HEK293 (cell line): ENCODE measurements around the gene LRIG3.

Experiments
- CTCF ChIA-PET: fragments of 350-600 bp; formaldehyde crosslinking; extraction: SDS; loops from one replicate; lab custom pipeline; 2021; ENCODE audit warnings: antibody characterized with exemption; lab: Yijun Ruan, JAX
- POLR2A ChIA-PET: fragments of 300-600 bp; formaldehyde crosslinking; extraction: SDS; loops from one replicate; lab custom pipeline; 2020; ENCODE audit warnings: antibody characterized with exemption, inconsistent platforms; lab: Yijun Ruan, JAX
- H3K27ac ChIP-seq: fragments of 200-500 bp; sonication (Bioruptor generic); 2 replicates; pipeline ENCODE4 v1.5.1; 2014; ENCODE audit warnings: low read depth, low read length, control low read depth, inconsistent platforms; ENCODE audit errors: extremely low read depth
- H3K36me3 ChIP-seq, 2 experiments: fragments of 200-500 bp in 1 of 2; sonication (Bioruptor generic) in 1 of 2; 1 replicate in 1 of 2; 2 replicates in 1 of 2; pipeline ENCODE4 v1.5.1; 2014 to 2017; ENCODE audit warnings: inconsistent platforms in 2 of 2, low read length in 2 of 2; ENCODE audit not compliant: control insufficient read depth in 2 of 2, insufficient read depth in 1 of 2
- H3K4me1 ChIP-seq: fragments of 200-500 bp; sonication (Bioruptor generic); 2 replicates; pipeline ENCODE4 v1.5.1; 2014; ENCODE audit warnings: mild to moderate bottlenecking, low read length, inconsistent platforms; ENCODE audit not compliant: control insufficient read depth, insufficient read depth
- H3K4me3 ChIP-seq: 2 replicates; pipeline ENCODE4 v1.5.1; 2011; ENCODE audit warnings: low read depth, mild to moderate bottlenecking, control low read depth, low read length, moderate library complexity
- H3K9me3 ChIP-seq: fragments of 200-500 bp; sonication (Bioruptor generic); 2 replicates; pipeline ENCODE4 v1.5.1; 2014; ENCODE audit warnings: low read depth, low read length, inconsistent platforms; ENCODE audit not compliant: control insufficient read depth, insufficient read depth
- ATF2 ChIP-seq: fragments of 450-650 bp; formaldehyde crosslinking; IDR thresholded peaks from 2 replicates; pipeline ENCODE4 v1.5.1; 2016; ENCODE audit warnings: missing biosample characterization, missing genetic modification characterization, low read depth
- BCL11B ChIP-seq: fragments of 450-650 bp; formaldehyde crosslinking; IDR thresholded peaks from 2 replicates; pipeline ENCODE4 v1.5.1; 2016; ENCODE audit warnings: low read depth, missing biosample characterization, missing genetic modification characterization
- HIC1 ChIP-seq: fragments of 450-650 bp; formaldehyde crosslinking; IDR thresholded peaks from 2 replicates; pipeline ENCODE4 v1.5.1; 2016; ENCODE audit warnings: missing biosample characterization, missing genetic modification characterization
- HOXD13 ChIP-seq: sonication (generic); formaldehyde crosslinking; IDR thresholded peaks from 2 replicates; pipeline ENCODE4 v1.8.0; 2022; ENCODE audit warnings: missing genetic modification reagents, borderline replicate concordance
- IKZF3 ChIP-seq: fragments of 450-650 bp; IDR thresholded peaks from 2 replicates; pipeline ENCODE4 v1.5.0; 2018; ENCODE audit warnings: missing biosample characterization, mild to moderate bottlenecking, missing genetic modification characterization, moderate library complexity
- KLF10 ChIP-seq: fragments of 450-650 bp; IDR thresholded peaks from 2 replicates; pipeline ENCODE4 v1.5.1; 2018; ENCODE audit warnings: missing biosample characterization, mild to moderate bottlenecking, missing genetic modification characterization
- OSR2 ChIP-seq: fragments of 450-650 bp; formaldehyde crosslinking; IDR thresholded peaks from 2 replicates; pipeline ENCODE4 v1.5.1; 2016; ENCODE audit warnings: missing biosample characterization, missing genetic modification characterization
- SCRT2 ChIP-seq: fragments of 450-650 bp; formaldehyde crosslinking; IDR thresholded peaks from 2 replicates; pipeline ENCODE4 v1.5.1; 2016; ENCODE audit warnings: missing biosample characterization, missing genetic modification characterization
- SP3 ChIP-seq: fragments of 450-650 bp; formaldehyde crosslinking; IDR thresholded peaks from 2 replicates; pipeline ENCODE4 v1.5.1; 2016; ENCODE audit warnings: missing biosample characterization, missing genetic modification characterization
- YY2 ChIP-seq: fragments of 450-650 bp; formaldehyde crosslinking; IDR thresholded peaks from 2 replicates; pipeline ENCODE4 v1.5.1; 2016; ENCODE audit warnings: missing biosample characterization, missing genetic modification characterization
- ZBTB6 ChIP-seq: fragments of 450-650 bp; formaldehyde crosslinking; IDR thresholded peaks from 2 replicates; pipeline ENCODE4 v1.5.1; 2017; ENCODE audit warnings: missing biosample characterization, missing genetic modification characterization
- ZNF138 ChIP-seq: fragments of 450-650 bp; formaldehyde crosslinking; IDR thresholded peaks from 2 replicates; pipeline ENCODE4 v1.5.1; 2016; ENCODE audit warnings: missing biosample characterization, missing genetic modification characterization, borderline replicate concordance
- ZNF140 ChIP-seq: fragments of 450-650 bp; formaldehyde crosslinking; IDR thresholded peaks from 2 replicates; pipeline ENCODE4 v1.5.1; 2016; ENCODE audit warnings: missing biosample characterization, missing genetic modification characterization
- ZNF214 ChIP-seq: fragments of 450-650 bp; formaldehyde crosslinking; IDR thresholded peaks from 2 replicates; pipeline ENCODE4 v1.5.1; 2017; ENCODE audit warnings: missing biosample characterization, mild to moderate bottlenecking, missing genetic modification characterization, borderline replicate concordance
- ZNF274 ChIP-seq, 2 experiments: fragments of 200-500 bp in 1 of 2; fragments of 450-650 bp in 1 of 2; sonication (Bioruptor generic) in 1 of 2; formaldehyde crosslinking in 1 of 2; IDR thresholded peaks; 2 replicates each; pipeline versions ENCODE4 v1.5.1 to v1.6.1; 2014 to 2016; ENCODE audit warnings: borderline replicate concordance in 1 of 2, inconsistent platforms in 1 of 2, low read length in 1 of 2, missing biosample characterization in 1 of 2, missing genetic modification characterization in 1 of 2
- ZNF311 ChIP-seq: fragments of 450-650 bp; formaldehyde crosslinking; IDR thresholded peaks from 2 replicates; pipeline ENCODE4 v1.5.1; 2017; ENCODE audit warnings: missing biosample characterization, missing genetic modification characterization, borderline replicate concordance
- ZNF416 ChIP-seq: fragments of 450-650 bp; formaldehyde crosslinking; IDR thresholded peaks from 2 replicates; pipeline ENCODE4 v1.5.1; 2016; ENCODE audit warnings: missing biosample characterization, missing genetic modification characterization
- ZNF510 ChIP-seq: fragments of 450-650 bp; formaldehyde crosslinking; IDR thresholded peaks from 2 replicates; pipeline ENCODE4 v1.5.1; 2018; ENCODE audit warnings: mild to moderate bottlenecking, missing genetic modification characterization, missing biosample characterization; ENCODE audit not compliant: insufficient replicate concordance
- ZNF521 ChIP-seq: fragments of 450-650 bp; formaldehyde crosslinking; IDR thresholded peaks from 2 replicates; pipeline ENCODE4 v1.5.1; 2017; ENCODE audit warnings: missing biosample characterization, mild to moderate bottlenecking, missing genetic modification characterization
- ZNF629 ChIP-seq: fragments of 450-650 bp; formaldehyde crosslinking; IDR thresholded peaks from 2 replicates; pipeline ENCODE4 v1.5.1; 2017; ENCODE audit warnings: missing biosample characterization, missing genetic modification characterization
- ZNF639 ChIP-seq: fragments of 450-650 bp; formaldehyde crosslinking; IDR thresholded peaks from 2 replicates; pipeline ENCODE4 v1.5.1; 2016; ENCODE audit warnings: missing biosample characterization, missing genetic modification characterization
- ZNF664 ChIP-seq: fragments of 450-650 bp; formaldehyde crosslinking; IDR thresholded peaks from 2 replicates; pipeline ENCODE4 v1.5.1; 2016; ENCODE audit warnings: missing biosample characterization, missing genetic modification characterization
- ZNF670 ChIP-seq: fragments of 450-650 bp; formaldehyde crosslinking; IDR thresholded peaks from 2 replicates; pipeline ENCODE4 v1.5.1; 2016; ENCODE audit warnings: missing biosample characterization, missing genetic modification characterization, low read depth
- ZNF747 ChIP-seq: fragments of 450-650 bp; formaldehyde crosslinking; IDR thresholded peaks from 2 replicates; pipeline ENCODE4 v1.5.1; 2016; ENCODE audit warnings: missing biosample characterization, missing genetic modification characterization
- ZNF76 ChIP-seq: fragments of 450-650 bp; formaldehyde crosslinking; IDR thresholded peaks from 2 replicates; pipeline ENCODE4; 2016; ENCODE audit warnings: low read depth, missing biosample characterization, missing genetic modification characterization, borderline replicate concordance
- ZNF768 ChIP-seq: fragments of 450-650 bp; formaldehyde crosslinking; IDR thresholded peaks from 2 replicates; pipeline ENCODE4 v1.5.1; 2018; ENCODE audit warnings: missing biosample characterization, mild to moderate bottlenecking, missing genetic modification characterization
- ZNF792 ChIP-seq: fragments of 450-650 bp; formaldehyde crosslinking; IDR thresholded peaks from 2 replicates; pipeline ENCODE4 v1.5.1; 2016; ENCODE audit warnings: missing biosample characterization, missing genetic modification characterization
- ZSCAN4 ChIP-seq: fragments of 450-650 bp; formaldehyde crosslinking; IDR thresholded peaks from 2 replicates; pipeline ENCODE4 v1.5.1; 2017; ENCODE audit warnings: missing biosample characterization, missing genetic modification characterization
- ZXDB ChIP-seq: fragments of 450-650 bp; formaldehyde crosslinking; IDR thresholded peaks from 2 replicates; pipeline ENCODE4 v1.5.1; 2016; ENCODE audit warnings: missing biosample characterization, missing genetic modification characterization

LRIG3 gene

GRCh38 chr12:58965568-58965967, 45.3 kb upstream of the LRIG3 start:
- H3K4me3 ChIP-seq, result no peak overlapping the region
- no peak overlapping the region for H3K27ac ChIP-seq
- no peaks in the 10 kb centered on the region for H3K9me3 ChIP-seq
- H3K4me1 ChIP-seq, result peaks cover 2% of the 10 kb centered on the region; the same call in 1 of the 2 replicates
- H3K36me3 ChIP-seq, result no peaks in the 10 kb centered on the region
- TF ChIP-seq ZNF138 (tag by site-specific recombination) (no peak), SP3 (no peak), ZNF274 (IDR thresholded peaks at IDR 0.05; ENCODE audit: low read length) (no peak), ZNF274 (tag by site-specific recombination; IDR thresholded peaks at IDR 0.05; ENCODE audit: borderline replicate concordance) (no peak), ZSCAN4 (tag by site-specific recombination) (no peak), ZNF311 (tag by site-specific recombination) (no peak), ZNF747 (tag by site-specific recombination) (no peak), ZNF521 (tag by site-specific recombination) (no peak), ZNF629 (no peak), ZNF140 (tag by site-specific recombination) (no peak), ZXDB (tag by site-specific recombination) (no peak), HOXD13 (no peak), ZBTB6 (no peak), ZNF670 (tag by site-specific recombination) (no peak), ZNF416 (no peak), ATF2 (tag by site-specific recombination) (no peak), ZNF792 (tag by site-specific recombination) (no peak)
- POLR2A ChIA-PET, result no interaction called here
- CTCF ChIA-PET, result no interaction called here

GRCh38 chr12:58963844-58964243, 43.5 kb upstream of the LRIG3 start:
- CTCF ChIA-PET, result no interaction called here
- Histone ChIP-seq H3K9me3 (no peaks in the 10 kb centered on the region), H3K4me1 (peaks cover 10% of the 10 kb centered on the region), H3K27ac (no peak overlapping the region), H3K4me3 (no peak overlapping the region), H3K36me3 (no peaks in the 10 kb centered on the region)
- POLR2A ChIA-PET, result interaction anchor here (0.6 kb wide), 1 partner anchor 88 kb away, joined by 3 read pairs; no protein-coding TSS in a partner anchor
- TF ChIP-seq HIC1, result no peak
- TF ChIP-seq ZNF639 (tag by site-specific recombination), result no peak
- no peak for TF ChIP-seq ZNF214 (tag by site-specific recombination)
- TF ChIP-seq SCRT2 (tag by site-specific recombination), result no peak
- no peak for TF ChIP-seq ZBTB6
- no peak for TF ChIP-seq IKZF3 (tag by site-specific recombination)
- TF ChIP-seq ZNF629, result no peak
- TF ChIP-seq OSR2, result no peak
- TF ChIP-seq ZNF768 (tag by site-specific recombination), result no peak
- TF ChIP-seq ZNF76 (tag by site-specific recombination), result no peak
- no peak for TF ChIP-seq BCL11B (tag by site-specific recombination)
- TF ChIP-seq KLF10, result no peak
- TF ChIP-seq YY2 (tag by site-specific recombination), result no peak
- TF ChIP-seq ZNF664 (tag by site-specific recombination), result no peak
- no peak for TF ChIP-seq ZNF510 (tag by site-specific recombination)
